Measurements from ENCODE around the gene SIRT2.

GRCh38 chr19:38883286-38883685 is 16.1 kb downstream of the SIRT2 start:
- TF ChIP-seq CTCF (IDR thresholded peaks at IDR 0.05) (no peak), EZH2 (IDR thresholded peaks at IDR 0.05) (no peak)

All from neural progenitor cell (in vitro differentiated cells).